ENCODE measurements around the gene GPR39. TPM values are rescaled to one million over a fixed set of nuclear protein-coding genes. Genes with fewer than 3 reads are reported as not detected.

Gene GPR39
- total and polyA plus RNA-seq, 10 donors = 0.05 TPM; not detected in 9

- Histone ChIP-seq H3K36me3 (no peaks in the 10 kb centered on the region), H3K27me3 (replicated peaks in 1 of 7) (no peaks in the 10 kb centered on the region), H3K4me1 (no peaks in the 10 kb centered on the region), H3K4me3 (no peak overlapping the region), H3K27ac (no peak overlapping the region), H3K9me3 (peaks cover 0 to 20% (median 8%) of the 10 kb centered on the region in 8 donors)
- TF ChIP-seq POLR2AphosphoS5 (IDR thresholded peaks at IDR 0.05) (no peak), POLR2A (IDR thresholded peaks at IDR 0.05) (no peak), CTCF (IDR thresholded peaks at IDR 0.05 in 8 of 11, conservative IDR thresholded peaks at IDR 0.05 in 3 of 11) (peak in 6 of 11 experiments; percentile 21 to 42 (median 38))
- DNase-seq = no peak
- intact Hi-C loops (cut with DNase I; ENCODE audit: low total_unique reads) = no loop called here
- WGBS, 5 donors = 61 to 75% (median 69%) methylated on average over 4 of the region's 4 CpGs
Observed at GRCh38 chr2:132448771-132449170, 32.2 kb downstream of the GPR39 start.

- Histone ChIP-seq H3K4me3 (no peak overlapping the region), H3K27me3 (replicated peaks in 1 of 7) (no peaks in the 10 kb centered on the region), H3K9me3 (peaks cover 0 to 28% (median 11%) of the 10 kb centered on the region in 8 donors), H3K36me3 (no peaks in the 10 kb centered on the region), H3K4me1 (no peaks in the 10 kb centered on the region), H3K27ac (no peak overlapping the region)
- WGBS, 5 donors = 75 to 89% (median 80%) methylated on average over 1 of the region's 1 CpG
- DNase-seq = no peak
- intact Hi-C loops (cut with DNase I; ENCODE audit: low total_unique reads) = no loop called here
- no peak for TF ChIP-seq CTCF (IDR thresholded peaks at IDR 0.05 in 8 of 11, conservative IDR thresholded peaks at IDR 0.05 in 3 of 11)
Observed at GRCh38 chr2:132449868-132450267, 33.3 kb downstream of the GPR39 start.

GRCh38 chr2:132460781-132461180 is 44.2 kb downstream of the GPR39 start:
- peaks cover 0 to 34% (median 20%) of the 10 kb centered on the region in 8 donors for H3K9me3 ChIP-seq
- intact Hi-C loops (cut with DNase I; ENCODE audit: low total_unique reads) = no loop called here
- DNase-seq = no peak
- TF ChIP-seq CTCF (IDR thresholded peaks at IDR 0.05 in 8 of 11, conservative IDR thresholded peaks at IDR 0.05 in 3 of 11) (no peak), POLR2A (IDR thresholded peaks at IDR 0.05) (no peak), POLR2AphosphoS5 (IDR thresholded peaks at IDR 0.05) (no peak)
- H3K27me3 ChIP-seq (replicated peaks in 1 of 7) = peaks cover 0 to 6% (median 0%) of the 10 kb centered on the region in 7 donors
- WGBS, 5 donors = 42 to 75% (median 59%) methylated on average over 4 of the region's 4 CpGs
- no peaks in the 10 kb centered on the region for H3K36me3 ChIP-seq
- H3K27ac ChIP-seq = no peak overlapping the region
- no peak overlapping the region for H3K4me3 ChIP-seq
- H3K4me1 ChIP-seq = no peaks in the 10 kb centered on the region

GRCh38 chr2:132462236-132462635 is 45.6 kb downstream of the GPR39 start:
- no peaks in the 10 kb centered on the region for H3K36me3 ChIP-seq
- H3K4me3 ChIP-seq = no peak overlapping the region
- TF ChIP-seq POLR2A (IDR thresholded peaks at IDR 0.05) (no peak), POLR2AphosphoS5 (IDR thresholded peaks at IDR 0.05) (no peak), CTCF (IDR thresholded peaks at IDR 0.05 in 8 of 11, conservative IDR thresholded peaks at IDR 0.05 in 3 of 11) (no peak)
- 10 to 33% (median 22%) methylated on average over 1 of the region's 1 CpG; no CpG with 5 or more reads in 1 of the 5 donors for WGBS, 5 donors
- no peak overlapping the region for H3K27ac ChIP-seq
- peaks cover 0 to 48% (median 34%) of the 10 kb centered on the region in 8 donors for H3K9me3 ChIP-seq
- H3K27me3 ChIP-seq (replicated peaks in 1 of 7) = peaks cover 0 to 6% (median 0%) of the 10 kb centered on the region in 7 donors
- intact Hi-C loops (cut with DNase I; ENCODE audit: low total_unique reads) = no loop called here
- DNase-seq = no peak
- no peaks in the 10 kb centered on the region for H3K4me1 ChIP-seq

Measured in spleen (tissue), 11 donors.